ENCODE measurements around the gene CBFA2T3. TPM values are rescaled to one million over a fixed set of nuclear protein-coding genes. Genes with fewer than 3 reads are reported as not detected.

The CBFA2T3 gene
- total and polyA plus RNA-seq, 2 of the 13 experiments (the other 11 are each of a cell fraction or from before 2014, with no cell fraction given) = 0.05 TPM; not detected in 1

DNA sequence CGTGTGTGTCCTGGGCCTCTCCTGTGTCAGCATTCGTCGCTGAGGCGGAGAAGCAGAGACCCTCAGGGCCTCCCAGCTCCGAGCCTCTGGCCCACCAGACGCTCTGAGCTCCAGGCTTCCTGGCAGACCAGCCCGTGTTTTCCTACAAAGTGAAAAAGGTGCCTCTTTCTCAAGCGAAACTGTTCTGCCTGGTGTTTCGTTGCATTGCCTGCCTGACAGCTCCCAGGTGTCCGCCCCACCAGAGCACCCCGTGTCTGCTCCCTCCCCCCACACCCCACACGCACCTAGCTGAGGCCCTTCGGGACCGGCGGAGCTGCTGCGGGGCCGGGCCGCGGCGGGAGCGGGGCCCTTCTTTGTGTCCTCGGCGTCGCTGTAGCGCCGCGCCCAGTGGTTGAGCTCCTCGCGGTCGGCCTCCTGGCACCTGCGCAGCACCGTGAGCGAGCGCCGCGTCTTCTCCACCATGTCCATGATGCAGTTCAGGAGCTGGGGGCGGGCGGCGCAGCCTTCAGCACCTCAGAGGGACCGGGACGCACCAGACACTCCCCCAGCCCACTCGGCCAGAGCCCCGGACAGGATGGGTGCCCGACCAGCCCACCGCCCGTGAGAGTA is 95.9 kb downstream of the CBFA2T3 start (continued):
- TF ChIP-seq GPN1 (CRISPR knock-in tag; IDR thresholded peaks at IDR 0.05; ENCODE audit: borderline replicate concordance) (no peak), IRF2 (CRISPR knock-in tag; IDR thresholded peaks at IDR 0.05) (no peak), GABPB1 (CRISPR knock-in tag; IDR thresholded peaks at IDR 0.05) (peak; percentile 21; the same call in 1 of the 2 replicates), ZFY (CRISPR knock-in tag; IDR thresholded peaks at IDR 0.05) (no peak), HES4 (CRISPR knock-in tag; IDR thresholded peaks at IDR 0.05; ENCODE audit: borderline replicate concordance) (0 out of 2 replicates have a peak, but pooled peaks have one; percentile 40), ZNF501 (CRISPR knock-in tag; IDR thresholded peaks at IDR 0.05) (0 out of 2 replicates have a peak, but pooled peaks have one; percentile 53), HOXD1 (CRISPR knock-in tag; IDR thresholded peaks at IDR 0.05) (no peak), MAFF (IDR thresholded peaks at IDR 0.05; ENCODE audit: low read depth, low read length) (no peak), ZNF776 (CRISPR knock-in tag; IDR thresholded peaks at IDR 0.05) (peak; percentile 45; the same call in 1 of the 2 replicates), SALL1 (CRISPR knock-in tag; IDR thresholded peaks at IDR 0.05) (no peak)
- TF ChIP-seq, protein P1, sequence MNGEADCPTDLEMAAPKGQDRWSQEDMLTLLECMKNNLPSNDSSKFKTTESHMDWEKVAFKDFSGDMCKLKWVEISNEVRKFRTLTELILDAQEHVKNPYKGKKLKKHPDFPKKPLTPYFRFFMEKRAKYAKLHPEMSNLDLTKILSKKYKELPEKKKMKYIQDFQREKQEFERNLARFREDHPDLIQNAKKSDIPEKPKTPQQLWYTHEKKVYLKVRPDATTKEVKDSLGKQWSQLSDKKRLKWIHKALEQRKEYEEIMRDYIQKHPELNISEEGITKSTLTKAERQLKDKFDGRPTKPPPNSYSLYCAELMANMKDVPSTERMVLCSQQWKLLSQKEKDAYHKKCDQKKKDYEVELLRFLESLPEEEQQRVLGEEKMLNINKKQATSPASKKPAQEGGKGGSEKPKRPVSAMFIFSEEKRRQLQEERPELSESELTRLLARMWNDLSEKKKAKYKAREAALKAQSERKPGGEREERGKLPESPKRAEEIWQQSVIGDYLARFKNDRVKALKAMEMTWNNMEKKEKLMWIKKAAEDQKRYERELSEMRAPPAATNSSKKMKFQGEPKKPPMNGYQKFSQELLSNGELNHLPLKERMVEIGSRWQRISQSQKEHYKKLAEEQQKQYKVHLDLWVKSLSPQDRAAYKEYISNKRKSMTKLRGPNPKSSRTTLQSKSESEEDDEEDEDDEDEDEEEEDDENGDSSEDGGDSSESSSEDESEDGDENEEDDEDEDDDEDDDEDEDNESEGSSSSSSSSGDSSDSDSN (CRISPR knock-in tag; IDR thresholded peaks at IDR 0.05) = peak; percentile 57; the same call in 1 of the 2 replicates
- TF ChIP-seq, protein P2, sequence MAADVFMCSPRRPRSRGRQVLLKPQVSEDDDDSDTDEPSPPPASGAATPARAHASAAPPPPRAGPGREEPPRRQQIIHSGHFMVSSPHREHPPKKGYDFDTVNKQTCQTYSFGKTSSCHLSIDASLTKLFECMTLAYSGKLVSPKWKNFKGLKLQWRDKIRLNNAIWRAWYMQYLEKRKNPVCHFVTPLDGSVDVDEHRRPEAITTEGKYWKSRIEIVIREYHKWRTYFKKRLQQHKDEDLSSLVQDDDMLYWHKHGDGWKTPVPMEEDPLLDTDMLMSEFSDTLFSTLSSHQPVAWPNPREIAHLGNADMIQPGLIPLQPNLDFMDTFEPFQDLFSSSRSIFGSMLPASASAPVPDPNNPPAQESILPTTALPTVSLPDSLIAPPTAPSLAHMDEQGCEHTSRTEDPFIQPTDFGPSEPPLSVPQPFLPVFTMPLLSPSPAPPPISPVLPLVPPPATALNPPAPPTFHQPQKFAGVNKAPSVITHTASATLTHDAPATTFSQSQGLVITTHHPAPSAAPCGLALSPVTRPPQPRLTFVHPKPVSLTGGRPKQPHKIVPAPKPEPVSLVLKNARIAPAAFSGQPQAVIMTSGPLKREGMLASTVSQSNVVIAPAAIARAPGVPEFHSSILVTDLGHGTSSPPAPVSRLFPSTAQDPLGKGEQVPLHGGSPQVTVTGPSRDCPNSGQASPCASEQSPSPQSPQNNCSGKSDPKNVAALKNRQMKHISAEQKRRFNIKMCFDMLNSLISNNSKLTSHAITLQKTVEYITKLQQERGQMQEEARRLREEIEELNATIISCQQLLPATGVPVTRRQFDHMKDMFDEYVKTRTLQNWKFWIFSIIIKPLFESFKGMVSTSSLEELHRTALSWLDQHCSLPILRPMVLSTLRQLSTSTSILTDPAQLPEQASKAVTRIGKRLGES (CRISPR knock-in tag; IDR thresholded peaks at IDR 0.05; ENCODE audit: borderline replicate concordance) = no peak
- TF ChIP-seq, protein P3, sequence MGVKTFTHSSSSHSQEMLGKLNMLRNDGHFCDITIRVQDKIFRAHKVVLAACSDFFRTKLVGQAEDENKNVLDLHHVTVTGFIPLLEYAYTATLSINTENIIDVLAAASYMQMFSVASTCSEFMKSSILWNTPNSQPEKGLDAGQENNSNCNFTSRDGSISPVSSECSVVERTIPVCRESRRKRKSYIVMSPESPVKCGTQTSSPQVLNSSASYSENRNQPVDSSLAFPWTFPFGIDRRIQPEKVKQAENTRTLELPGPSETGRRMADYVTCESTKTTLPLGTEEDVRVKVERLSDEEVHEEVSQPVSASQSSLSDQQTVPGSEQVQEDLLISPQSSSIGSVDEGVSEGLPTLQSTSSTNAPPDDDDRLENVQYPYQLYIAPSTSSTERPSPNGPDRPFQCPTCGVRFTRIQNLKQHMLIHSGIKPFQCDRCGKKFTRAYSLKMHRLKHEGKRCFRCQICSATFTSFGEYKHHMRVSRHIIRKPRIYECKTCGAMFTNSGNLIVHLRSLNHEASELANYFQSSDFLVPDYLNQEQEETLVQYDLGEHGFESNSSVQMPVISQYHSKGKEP (CRISPR knock-in tag; IDR thresholded peaks at IDR 0.05) = no peak
- TF ChIP-seq, protein P4, sequence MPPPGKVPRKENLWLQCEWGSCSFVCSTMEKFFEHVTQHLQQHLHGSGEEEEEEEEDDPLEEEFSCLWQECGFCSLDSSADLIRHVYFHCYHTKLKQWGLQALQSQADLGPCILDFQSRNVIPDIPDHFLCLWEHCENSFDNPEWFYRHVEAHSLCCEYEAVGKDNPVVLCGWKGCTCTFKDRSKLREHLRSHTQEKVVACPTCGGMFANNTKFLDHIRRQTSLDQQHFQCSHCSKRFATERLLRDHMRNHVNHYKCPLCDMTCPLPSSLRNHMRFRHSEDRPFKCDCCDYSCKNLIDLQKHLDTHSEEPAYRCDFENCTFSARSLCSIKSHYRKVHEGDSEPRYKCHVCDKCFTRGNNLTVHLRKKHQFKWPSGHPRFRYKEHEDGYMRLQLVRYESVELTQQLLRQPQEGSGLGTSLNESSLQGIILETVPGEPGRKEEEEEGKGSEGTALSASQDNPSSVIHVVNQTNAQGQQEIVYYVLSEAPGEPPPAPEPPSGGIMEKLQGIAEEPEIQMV (CRISPR knock-in tag; IDR thresholded peaks at IDR 0.05; ENCODE audit: low read depth) = 0 out of 2 replicates have a peak, but pooled peaks have one; percentile 12
- TF ChIP-seq, protein P5, sequence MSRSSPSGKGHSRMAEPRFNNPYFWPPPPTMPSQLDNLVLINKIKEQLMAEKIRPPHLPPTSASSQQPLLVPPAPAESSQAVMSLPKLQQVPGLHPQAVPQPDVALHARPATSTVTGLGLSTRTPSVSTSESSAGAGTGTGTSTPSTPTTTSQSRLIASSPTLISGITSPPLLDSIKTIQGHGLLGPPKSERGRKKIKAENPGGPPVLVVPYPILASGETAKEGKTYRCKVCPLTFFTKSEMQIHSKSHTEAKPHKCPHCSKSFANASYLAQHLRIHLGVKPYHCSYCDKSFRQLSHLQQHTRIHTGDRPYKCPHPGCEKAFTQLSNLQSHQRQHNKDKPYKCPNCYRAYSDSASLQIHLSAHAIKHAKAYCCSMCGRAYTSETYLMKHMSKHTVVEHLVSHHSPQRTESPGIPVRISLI (CRISPR knock-in tag; IDR thresholded peaks at IDR 0.05; ENCODE audit: borderline replicate concordance) = no peak
- TF ChIP-seq, protein P6, sequence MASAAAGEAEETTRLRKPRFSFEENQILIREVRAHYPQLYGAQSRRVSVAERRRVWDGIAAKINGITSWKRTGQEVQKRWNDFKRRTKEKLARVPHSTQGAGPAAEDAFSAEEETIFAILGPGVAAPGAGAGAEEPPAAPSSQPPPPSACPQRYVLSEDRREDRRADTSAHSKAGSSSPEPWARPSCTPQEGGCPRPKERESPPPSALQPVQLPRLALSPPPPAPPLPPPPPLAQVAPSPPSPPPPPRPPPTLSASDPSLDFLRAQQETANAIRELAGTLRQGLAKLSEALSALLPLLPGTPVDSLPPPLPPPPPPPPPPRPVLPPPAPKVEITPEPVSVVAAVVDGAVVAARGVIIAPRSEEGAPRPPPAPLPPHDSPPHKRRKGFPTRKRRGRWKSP (CRISPR knock-in tag; IDR thresholded peaks at IDR 0.05) = peak; percentile 30; the same call in 1 of the 2 replicates

Measured in HepG2 (cell line).